NB4 (cell line): ENCODE results near the gene RBM33.

Source experiments
- POLR2A ChIP-seq: IDR thresholded peaks from 2 replicates; pipeline ENCODE4 v1.6.1; 2011; ENCODE audit warnings: mild to moderate bottlenecking; ENCODE audit not compliant: insufficient read length; ENCODE audit errors: extremely low read depth
- TF ChIP-seq, protein P1 (sequence below): IDR thresholded peaks from one replicate; pipeline ENCODE4 v1.5.1; 2012; ENCODE audit warnings: low read depth, low read length

DNA sequence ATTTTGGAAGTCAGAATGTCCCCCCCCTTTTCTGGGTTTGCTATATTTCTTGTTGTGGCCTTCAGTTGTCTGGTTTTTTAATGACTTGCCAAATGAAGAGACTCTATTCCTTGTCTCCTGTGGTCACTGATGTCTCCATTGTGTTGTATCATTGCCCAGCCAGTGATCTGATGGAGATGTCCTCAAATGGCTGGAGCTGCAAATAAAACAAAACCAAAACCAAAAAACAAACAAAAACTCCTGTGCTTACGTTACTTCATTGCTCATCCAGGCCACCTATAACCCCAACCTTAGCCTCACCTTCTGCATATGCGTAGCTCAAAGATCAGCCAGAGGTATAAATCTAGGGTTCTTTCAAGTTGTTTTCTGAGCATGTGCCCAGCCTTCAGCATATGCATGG, 5.1 kb downstream of the RBM33 start:
- no peak for TF ChIP-seq POLR2A
- TF ChIP-seq, protein P1, sequence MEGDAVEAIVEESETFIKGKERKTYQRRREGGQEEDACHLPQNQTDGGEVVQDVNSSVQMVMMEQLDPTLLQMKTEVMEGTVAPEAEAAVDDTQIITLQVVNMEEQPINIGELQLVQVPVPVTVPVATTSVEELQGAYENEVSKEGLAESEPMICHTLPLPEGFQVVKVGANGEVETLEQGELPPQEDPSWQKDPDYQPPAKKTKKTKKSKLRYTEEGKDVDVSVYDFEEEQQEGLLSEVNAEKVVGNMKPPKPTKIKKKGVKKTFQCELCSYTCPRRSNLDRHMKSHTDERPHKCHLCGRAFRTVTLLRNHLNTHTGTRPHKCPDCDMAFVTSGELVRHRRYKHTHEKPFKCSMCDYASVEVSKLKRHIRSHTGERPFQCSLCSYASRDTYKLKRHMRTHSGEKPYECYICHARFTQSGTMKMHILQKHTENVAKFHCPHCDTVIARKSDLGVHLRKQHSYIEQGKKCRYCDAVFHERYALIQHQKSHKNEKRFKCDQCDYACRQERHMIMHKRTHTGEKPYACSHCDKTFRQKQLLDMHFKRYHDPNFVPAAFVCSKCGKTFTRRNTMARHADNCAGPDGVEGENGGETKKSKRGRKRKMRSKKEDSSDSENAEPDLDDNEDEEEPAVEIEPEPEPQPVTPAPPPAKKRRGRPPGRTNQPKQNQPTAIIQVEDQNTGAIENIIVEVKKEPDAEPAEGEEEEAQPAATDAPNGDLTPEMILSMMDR, result no peak
